Esophagus squamous epithelium (tissue), 5 donors: ENCODE results near the gene EID3. TPM values are rescaled to one million over a fixed set of nuclear protein-coding genes. Genes with fewer than 3 reads are reported as not detected.

Experiments
- DNase-seq: peaks from one replicate; lab custom pipeline; 2025; lab: John Stamatoyannopoulos, UW
- H3K27ac ChIP-seq, 4 donors: fragments of 200-600 bp; sonication (generic); one replicate each; pipeline ENCODE4 v1.5.1; 2016 to 2019; ENCODE audit warnings: mild to moderate bottlenecking in 1 of 4
- H3K27me3 ChIP-seq, 4 donors: fragments of 200-600 bp; sonication (generic); 1 replicate in 3 of 4; 2 replicates in 1 of 4; pipeline versions ENCODE4 v1.5.1 to v1.6.0; 2017 to 2021; ENCODE audit warnings: antibody characterized with exemption in 1 of 4
- H3K36me3 ChIP-seq, 3 donors: fragments of 200-600 bp; sonication (generic); one replicate each; pipeline ENCODE4 v1.5.1; 2016 to 2019
- H3K4me1 ChIP-seq, 3 donors: fragments of 200-600 bp; sonication (generic); one replicate each; pipeline ENCODE4 v1.5.1; 2017 to 2019
- H3K4me3 ChIP-seq, 4 donors: fragments of 200-600 bp; sonication (generic); 1 replicate in 3 of 4; 2 replicates in 1 of 4; pipeline ENCODE4 v1.5.1; 2016 to 2019; ENCODE audit warnings: mild to moderate bottlenecking in 2 of 4, moderate library complexity in 1 of 4
- H3K9me3 ChIP-seq, 3 donors: fragments of 200-600 bp; sonication (generic); one replicate each; pipeline ENCODE4 v1.5.1; 2016 to 2019
- CTCF ChIP-seq, 6 experiments: fragments of 450-650 bp in 4 of 6; fragments of 200-600 bp in 2 of 6; sonication (generic) in 2 of 6; IDR thresholded peaks; one replicate each; pipeline ENCODE4 v1.5.1; 2016 to 2019; ENCODE audit warnings: antibody characterized with exemption in 6 of 6, mild to moderate bottlenecking in 4 of 6, moderate library complexity in 4 of 6
- POLR2A ChIP-seq, 4 donors: fragments of 450-650 bp; IDR thresholded peaks; one replicate each; pipeline ENCODE4 v1.6.1; 2017; ENCODE audit warnings: antibody characterized with exemption in 4 of 4, mild to moderate bottlenecking in 4 of 4, moderate library complexity in 3 of 4
- WGBS, 2 donors: methylation state at CpG; one replicate each; pipeline ENCODE4 v1.1.5; 2018; 5-methylcytosine and 5-hydroxymethylcytosine counted together
- intact Hi-C: fragments of 100-400 bp; cut with DNase I; formaldehyde crosslinking; loops from one replicate; pipeline ENCODE4 v1.15.0; 2022
- total RNA-seq, 4 donors: library from RNA; depleted of rRNA; stranded (reverse); fragments of >200 nt; gene quantifications; one replicate each; pipeline ENCODE4 v1.1.0, GENCODE V29; 2016
- donor health status: DM: yes; HTN: yes; CAD: no.

EID3 gene
- total RNA-seq, 4 donors from 2014 or later, result 1.8 to 17.1 (median 7.0) TPM

DNA sequence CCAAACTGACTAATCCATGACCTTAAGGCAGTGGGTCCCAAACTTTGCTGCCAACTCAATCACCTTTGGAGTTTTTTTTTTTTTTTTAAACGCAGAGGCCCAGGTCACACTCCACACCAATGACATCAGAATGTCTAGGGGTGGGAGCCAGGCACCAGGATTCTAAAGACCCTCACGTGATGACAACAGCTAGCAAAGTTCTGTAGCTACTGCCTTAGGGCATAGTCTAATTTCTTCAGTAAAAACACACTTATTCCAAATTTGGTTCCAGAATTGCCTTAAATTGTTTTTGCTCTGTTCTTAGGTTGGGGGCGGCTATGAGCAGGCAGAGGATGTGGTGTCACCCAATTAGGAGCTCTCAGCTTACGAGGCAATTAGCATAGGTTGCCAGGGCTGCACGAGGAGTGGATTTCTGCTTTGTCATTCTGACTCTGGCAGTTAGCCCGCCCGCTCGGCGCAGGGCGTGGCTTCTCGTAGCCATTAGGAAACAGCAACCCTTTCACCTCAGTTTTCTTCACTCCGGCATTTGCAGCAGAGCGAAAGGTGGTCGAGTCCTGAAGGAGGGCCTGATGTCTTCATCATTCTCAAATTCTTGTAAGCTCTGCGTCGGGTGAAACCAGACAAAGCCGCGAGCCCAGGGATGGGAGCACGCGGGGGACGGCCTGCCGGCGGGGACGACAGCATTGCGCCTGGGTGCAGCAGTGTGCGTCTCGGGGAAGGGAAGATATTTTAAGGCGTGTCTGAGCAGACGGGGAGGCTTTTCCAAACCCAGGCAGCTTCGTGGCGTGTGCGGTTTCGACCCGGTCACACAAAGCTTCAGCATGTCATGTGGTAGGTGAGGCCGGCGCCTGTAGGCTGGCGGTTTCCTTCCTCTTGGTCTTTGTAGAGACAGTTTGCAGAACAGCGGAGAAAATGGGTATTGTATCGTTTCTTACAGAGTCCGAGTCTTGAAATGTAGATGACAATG is 16.7 kb upstream of the EID3 start:
- Histone ChIP-seq H3K36me3 (peaks cover 0 to 13% (median 4%) of the 10 kb centered on the region in 3 donors), H3K27me3 (peaks cover 0 to 10% (median 0%) of the 10 kb centered on the region in 4 donors), H3K9me3 (no peaks in the 10 kb centered on the region), H3K27ac (peak overlapping the region; percentile 95 to 97 (median 95)), H3K4me3 (peak overlapping the region; percentile 43 to 84 (median 66)), H3K4me1 (peaks cover 8 to 48% (median 21%) of the 10 kb centered on the region in 3 donors)
- peak; percentile 67 for DNase-seq
- WGBS, 2 donors, result 0% methylated on average over 14 to 24 of the region's 40 CpGs
- intact Hi-C loops, result loop anchor here (5.0 kb wide), 1 partner anchor 69 kb away; the partner anchor contains the start of gene TXNRD1
- TF ChIP-seq CTCF (IDR thresholded peaks at IDR 0.05) (peak in 1 of 6 experiments; percentile 17), POLR2A (IDR thresholded peaks at IDR 0.05) (peak in 3 of 4 donors; percentile 7 to 88 (median 81))

DNA sequence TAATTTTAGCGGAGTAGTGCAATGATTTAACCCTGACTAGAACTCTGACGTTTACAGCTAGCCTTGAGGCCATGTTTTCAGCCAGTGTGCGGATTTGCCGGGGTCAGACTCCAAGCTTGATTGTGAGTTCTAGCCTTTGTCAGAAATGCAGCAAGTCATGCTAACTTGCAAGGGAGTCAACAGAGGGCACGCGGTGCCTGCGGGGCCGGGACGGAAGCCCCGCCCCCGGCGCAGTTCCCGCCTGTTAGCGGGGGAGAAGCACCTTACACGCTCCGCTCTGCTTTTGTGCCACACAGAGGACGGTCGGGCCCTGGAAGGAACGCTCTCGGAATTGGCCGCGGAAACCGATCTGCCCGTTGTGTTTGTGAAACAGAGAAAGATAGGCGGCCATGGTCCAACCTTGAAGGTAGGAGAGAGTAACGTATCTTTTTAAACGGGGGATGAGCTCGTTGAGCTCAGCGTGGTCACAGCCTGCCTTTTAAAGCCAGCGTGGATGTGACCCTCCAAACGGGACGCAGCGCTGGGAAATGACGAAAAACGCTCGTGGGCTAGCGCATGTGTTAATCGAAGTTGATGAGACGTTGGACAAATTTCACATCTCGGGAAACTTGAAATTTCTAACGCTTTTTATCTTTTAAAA is 14.8 kb upstream of the EID3 start:
- Histone ChIP-seq H3K36me3 (peaks cover 0 to 33% (median 10%) of the 10 kb centered on the region in 3 donors), H3K9me3 (no peaks in the 10 kb centered on the region), H3K27me3 (no peaks in the 10 kb centered on the region), H3K4me3 (peak overlapping the region; percentile 43 to 84 (median 66)), H3K4me1 (peaks cover 8 to 65% (median 24%) of the 10 kb centered on the region in 3 donors), H3K27ac (peak overlapping the region; percentile 95 to 97 (median 95))
- intact Hi-C loops, result loop anchor here (5.0 kb wide), 1 partner anchor 71 kb away; the partner anchor contains the start of gene TXNRD1
- DNase-seq, result peak; percentile 17
- TF ChIP-seq CTCF (IDR thresholded peaks at IDR 0.05) (peak in 1 of 6 experiments; percentile 8), POLR2A (IDR thresholded peaks at IDR 0.05) (peak in 3 of 4 donors; percentile 86 to 94 (median 91))
- WGBS, 2 donors, result 0 to 1% methylated on average over 18 to 19 of the region's 41 CpGs

- Histone ChIP-seq H3K4me3 (peak overlapping the region in 3 of 4 donors; percentile 61 to 84 (median 72)), H3K36me3 (peaks cover 0 to 48% (median 10%) of the 10 kb centered on the region in 3 donors), H3K9me3 (no peaks in the 10 kb centered on the region), H3K27ac (peak overlapping the region in 1 of 4 donors; percentile 95), H3K27me3 (no peaks in the 10 kb centered on the region), H3K4me1 (peaks cover 11 to 72% (median 32%) of the 10 kb centered on the region in 3 donors)
- TF ChIP-seq POLR2A (IDR thresholded peaks at IDR 0.05), result no peak
- no peak for TF ChIP-seq CTCF (IDR thresholded peaks at IDR 0.05)
- no peak for DNase-seq
- intact Hi-C loops, result no loop called here
- WGBS, 2 donors, result 79 to 88% methylated on average over 8 of the region's 8 CpGs
Measured at GRCh38 chr12:104290320-104290719, 13.2 kb upstream of the EID3 start.

GRCh38 chr12:104290855-104291254 is 12.7 kb upstream of the EID3 start:
- Histone ChIP-seq H3K9me3 (no peaks in the 10 kb centered on the region), H3K27ac (no peak overlapping the region), H3K4me3 (no peak overlapping the region), H3K27me3 (no peaks in the 10 kb centered on the region), H3K36me3 (peaks cover 0 to 54% (median 10%) of the 10 kb centered on the region in 3 donors), H3K4me1 (peaks cover 13 to 72% (median 30%) of the 10 kb centered on the region in 3 donors)
- no peak for DNase-seq
- TF ChIP-seq POLR2A (IDR thresholded peaks at IDR 0.05), result no peak
- TF ChIP-seq CTCF (IDR thresholded peaks at IDR 0.05), result no peak
- intact Hi-C loops, result no loop called here
- 94 to 99% methylated on average over 5 of the region's 5 CpGs for WGBS, 2 donors
